Measurements from ENCODE around the gene VSTM1.

Gene VSTM1

DNA sequence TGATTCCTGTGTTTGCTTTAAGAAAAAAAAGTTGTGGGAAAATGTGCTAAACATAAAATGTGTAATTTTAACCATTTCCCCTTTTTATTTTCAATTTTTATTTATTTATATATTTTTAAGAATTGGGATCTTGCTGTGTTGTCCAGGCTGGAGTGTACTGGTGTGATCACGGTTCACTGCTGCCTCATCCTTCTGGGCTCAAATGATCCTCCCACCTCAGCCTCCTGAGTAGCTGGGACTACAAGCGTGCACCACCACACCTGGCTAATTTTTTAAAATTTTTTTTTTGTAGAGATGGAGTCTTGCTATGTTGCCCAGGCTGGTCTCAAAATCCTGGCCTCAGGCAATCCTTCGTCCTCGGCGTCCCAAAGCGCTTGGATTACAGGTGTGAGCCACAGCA is 53.2 kb downstream of the VSTM1 start:
- H3K4me2 ChIP-seq (ENCODE audit: low read depth, low read length), result no peak overlapping the region
- H3K9ac ChIP-seq (ENCODE audit: low read length), result no peak overlapping the region
- no peaks in the 10 kb centered on the region for H4K20me1 ChIP-seq (ENCODE audit: insufficient read depth, low read length)
- no peak overlapping the region for H3K4me3 ChIP-seq (ENCODE audit: low read length)
- no peak overlapping the region for H2AFZ ChIP-seq (ENCODE audit: low read length)
- H3K27ac ChIP-seq (ENCODE audit: low read length), result no peak overlapping the region
- H3K36me3 ChIP-seq (replicated peaks; ENCODE audit: insufficient read depth, low read length), result no peaks in the 10 kb centered on the region
- no peaks in the 10 kb centered on the region for H3F3A ChIP-seq (ENCODE audit: insufficient read depth, low read length)
- H3K4me1 ChIP-seq (ENCODE audit: low read length), result no peaks in the 10 kb centered on the region
- peaks cover 29% of the 10 kb centered on the region for H3K27me3 ChIP-seq (replicated peaks; ENCODE audit: insufficient read depth, low read length)
- H3K9me3 ChIP-seq (replicated peaks; ENCODE audit: insufficient read depth, low read length), result no peaks in the 10 kb centered on the region
- no peak for TF ChIP-seq CTCF (IDR thresholded peaks at IDR 0.05; ENCODE audit: low read length)
- TF ChIP-seq EZH2 (optimal IDR thresholded peaks at IDR 0.05; ENCODE audit: low read depth, low read length), result no peak
- TF ChIP-seq EZH2phosphoT487 (IDR thresholded peaks at IDR 0.05; ENCODE audit: low read length), result no peak
- no peaks in the 10 kb centered on the region for H3K9me2 ChIP-seq (replicated peaks; ENCODE audit: insufficient read depth, low read length)
- no peaks in the 10 kb centered on the region for H3K79me2 ChIP-seq (ENCODE audit: low read length)
- no peak for DNase-seq

DNA sequence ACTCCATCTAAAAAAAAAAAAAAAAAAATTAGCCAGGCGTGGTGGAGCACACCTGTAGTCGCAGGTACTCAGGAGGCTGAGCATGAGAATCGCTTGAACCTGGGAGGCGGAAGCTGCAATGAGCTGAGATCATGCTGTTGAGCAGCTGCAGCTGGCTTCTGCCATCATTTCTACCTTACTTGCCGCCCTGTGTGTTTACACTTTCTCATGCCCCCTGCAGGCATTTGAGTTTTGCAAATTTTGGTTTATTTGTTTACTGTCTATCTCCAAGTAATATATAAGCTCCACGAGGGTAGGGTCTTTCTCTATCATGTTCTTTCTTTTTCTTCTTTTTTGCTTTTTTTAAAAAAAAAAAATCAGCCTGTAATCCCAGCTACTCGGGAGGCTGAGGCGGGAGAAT is 54.3 kb downstream of the VSTM1 start:
- TF ChIP-seq EZH2phosphoT487 (IDR thresholded peaks at IDR 0.05; ENCODE audit: low read length) (no peak), EZH2 (optimal IDR thresholded peaks at IDR 0.05; ENCODE audit: low read depth, low read length) (no peak), CTCF (IDR thresholded peaks at IDR 0.05; ENCODE audit: low read length) (no peak)
- no peaks in the 10 kb centered on the region for H3K9me2 ChIP-seq (replicated peaks; ENCODE audit: insufficient read depth, low read length)
- H3K27ac ChIP-seq (ENCODE audit: low read length), result no peak overlapping the region
- no peak overlapping the region for H3K4me3 ChIP-seq (ENCODE audit: low read length)
- H3F3A ChIP-seq (ENCODE audit: insufficient read depth, low read length), result no peaks in the 10 kb centered on the region
- no peaks in the 10 kb centered on the region for H4K20me1 ChIP-seq (ENCODE audit: insufficient read depth, low read length)
- peaks cover 22% of the 10 kb centered on the region for H3K27me3 ChIP-seq (replicated peaks; ENCODE audit: insufficient read depth, low read length)
- no peaks in the 10 kb centered on the region for H3K36me3 ChIP-seq (replicated peaks; ENCODE audit: insufficient read depth, low read length)
- no peaks in the 10 kb centered on the region for H3K79me2 ChIP-seq (ENCODE audit: low read length)
- no peak for DNase-seq
- no peak overlapping the region for H3K9ac ChIP-seq (ENCODE audit: low read length)
- no peak overlapping the region for H2AFZ ChIP-seq (ENCODE audit: low read length)
- H3K4me2 ChIP-seq (ENCODE audit: low read depth, low read length), result no peak overlapping the region
- no peaks in the 10 kb centered on the region for H3K9me3 ChIP-seq (replicated peaks; ENCODE audit: insufficient read depth, low read length)
- H3K4me1 ChIP-seq (ENCODE audit: low read length), result no peaks in the 10 kb centered on the region

GRCh38 chr19:54002495-54003315 is 61.0 kb downstream of the VSTM1 start:
- TF ChIP-seq EZH2 (optimal IDR thresholded peaks at IDR 0.05; ENCODE audit: low read depth, low read length) (no peak), CTCF (IDR thresholded peaks at IDR 0.05; ENCODE audit: low read length) (no peak), EZH2phosphoT487 (IDR thresholded peaks at IDR 0.05; ENCODE audit: low read length) (no peak)
- Histone ChIP-seq H3K4me2 (ENCODE audit: low read depth, low read length) (no peak overlapping the region), H3K4me3 (ENCODE audit: low read length) (no peak overlapping the region), H2AFZ (ENCODE audit: low read length) (no peak overlapping the region), H3K9ac (ENCODE audit: low read length) (no peak overlapping the region), H3F3A (ENCODE audit: insufficient read depth, low read length) (no peaks in the 10 kb centered on the region), H4K20me1 (ENCODE audit: insufficient read depth, low read length) (no peaks in the 10 kb centered on the region), H3K27me3 (replicated peaks; ENCODE audit: insufficient read depth, low read length) (peaks cover 12% of the 10 kb centered on the region), H3K9me2 (replicated peaks; ENCODE audit: insufficient read depth, low read length) (no peaks in the 10 kb centered on the region), H3K4me1 (ENCODE audit: low read length) (no peaks in the 10 kb centered on the region), H3K27ac (ENCODE audit: low read length) (no peak overlapping the region), H3K36me3 (replicated peaks; ENCODE audit: insufficient read depth, low read length) (no peaks in the 10 kb centered on the region), H3K79me2 (ENCODE audit: low read length) (no peaks in the 10 kb centered on the region), H3K9me3 (replicated peaks; ENCODE audit: insufficient read depth, low read length) (no peaks in the 10 kb centered on the region)
- DNase-seq, result no peak
